Dermis microvascular lymphatic vessel endothelial cell (primary cell): ENCODE measurements around the gene TM9SF3. TPM values are rescaled to one million over a fixed set of nuclear protein-coding genes. Genes with fewer than 3 reads are reported as not detected.

Experiments
- DNase-seq, 2 donors: peaks; one replicate each; pipeline versions ENCODE4 v3.0.0 to v3.0.0-alpha.2; 2010; ENCODE audit warnings: low read depth in 2 of 2
- total RNA-seq: library from RNA; depleted of rRNA; stranded (reverse); fragments of >200 nt; gene quantifications from 2 replicates; pipeline ENCODE4 v1.2.1, GENCODE V29; 2014

Gene TM9SF3
- total RNA-seq, 1 donor from 2014 or later: 69.2 TPM

DNA sequence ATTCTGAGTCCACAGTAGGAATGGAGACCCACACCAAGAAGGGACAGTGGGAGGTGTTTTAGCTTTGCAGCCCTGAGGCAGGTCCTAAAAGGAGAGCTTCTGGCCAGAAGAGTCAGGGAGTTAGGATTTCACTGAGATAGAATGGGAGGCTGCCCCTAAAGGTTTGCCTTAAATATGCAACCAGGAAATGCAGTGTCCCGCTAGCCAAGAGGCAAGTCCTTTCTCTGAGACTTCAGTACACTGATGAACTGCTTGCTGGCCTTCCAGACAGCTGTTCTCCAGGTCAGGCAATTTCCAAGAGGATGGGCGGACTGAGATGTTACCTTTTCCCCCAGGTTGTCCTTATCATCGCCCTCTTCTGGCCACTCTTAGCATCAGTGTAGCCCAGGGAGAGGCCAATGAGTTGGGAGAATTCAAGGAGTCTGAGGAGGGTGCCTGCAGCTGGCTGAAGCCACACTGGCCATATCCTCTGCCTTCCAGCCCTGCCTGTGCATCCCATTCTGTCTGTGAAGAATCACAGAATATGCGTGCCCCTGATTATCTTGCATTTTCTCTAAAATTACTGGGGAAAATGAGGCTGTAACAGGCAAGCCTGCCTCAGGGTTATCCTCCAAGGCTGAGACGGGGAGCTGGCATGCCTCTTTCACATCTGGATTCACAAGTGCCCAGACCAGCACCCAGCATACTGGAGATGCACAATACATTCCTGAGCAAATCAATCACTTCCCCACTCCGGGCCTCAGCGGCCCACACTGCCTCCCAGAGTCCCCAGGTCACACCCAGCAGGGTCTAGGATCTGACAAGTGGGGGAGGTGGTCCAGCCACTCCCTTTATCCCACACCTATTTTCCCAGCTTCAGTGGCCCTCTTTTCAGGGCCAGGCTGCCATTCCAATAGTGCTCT lies 75.5 kb downstream of the TM9SF3 start:
- DNase-seq: peak in 1 of 2 donors; percentile 37

DNA sequence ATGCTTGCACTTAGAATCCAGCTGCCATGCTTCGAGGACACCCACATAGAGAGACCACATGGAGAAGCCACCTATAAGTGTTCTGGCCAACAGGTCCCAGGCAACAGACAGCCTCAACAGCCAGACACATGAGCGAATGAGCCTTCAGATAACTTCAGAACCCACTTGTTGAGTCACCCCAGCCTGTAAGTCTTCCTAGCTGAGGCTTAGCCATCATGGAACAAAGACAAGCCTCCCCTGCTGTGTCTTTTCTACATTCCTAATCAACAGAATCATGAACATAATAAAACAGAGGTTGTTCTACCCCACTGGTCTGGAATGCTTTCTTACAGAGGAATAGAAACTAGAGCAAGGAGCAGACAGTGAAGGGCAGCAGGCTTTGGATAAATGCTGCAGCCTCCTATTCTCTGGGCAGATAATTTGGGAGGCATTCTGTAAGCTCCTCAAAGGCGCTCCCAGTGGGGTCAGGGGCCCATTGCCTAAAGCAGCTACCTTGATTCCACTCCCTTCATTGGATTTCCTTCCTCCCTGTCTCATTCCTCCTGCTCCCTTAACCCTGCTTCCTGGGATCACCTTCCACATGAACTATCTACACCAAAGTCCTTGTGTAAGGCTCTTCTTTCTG lies 77.7 kb downstream of the TM9SF3 start:
- DNase-seq: no peak

DNA sequence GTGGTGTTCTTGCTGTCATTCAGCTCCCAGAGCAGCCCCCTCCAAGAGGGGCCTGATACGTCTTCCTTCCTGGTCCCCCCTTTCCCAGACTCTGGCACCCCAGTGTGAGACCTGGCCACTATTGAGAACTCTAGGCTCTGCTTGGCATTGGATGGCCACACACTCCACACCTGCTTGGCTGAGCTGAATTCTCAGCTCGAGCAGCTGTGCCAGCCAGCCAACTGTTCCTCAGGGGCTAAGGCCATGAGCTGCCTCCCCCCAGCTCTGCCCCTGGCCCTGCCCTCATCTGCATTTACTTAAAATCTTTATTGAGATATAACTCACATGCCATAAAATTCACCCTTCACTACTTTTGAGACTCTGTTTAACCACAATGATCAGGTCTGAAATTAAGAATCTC lies 79.8 kb downstream of the TM9SF3 start:
- no peak for DNase-seq

DNA sequence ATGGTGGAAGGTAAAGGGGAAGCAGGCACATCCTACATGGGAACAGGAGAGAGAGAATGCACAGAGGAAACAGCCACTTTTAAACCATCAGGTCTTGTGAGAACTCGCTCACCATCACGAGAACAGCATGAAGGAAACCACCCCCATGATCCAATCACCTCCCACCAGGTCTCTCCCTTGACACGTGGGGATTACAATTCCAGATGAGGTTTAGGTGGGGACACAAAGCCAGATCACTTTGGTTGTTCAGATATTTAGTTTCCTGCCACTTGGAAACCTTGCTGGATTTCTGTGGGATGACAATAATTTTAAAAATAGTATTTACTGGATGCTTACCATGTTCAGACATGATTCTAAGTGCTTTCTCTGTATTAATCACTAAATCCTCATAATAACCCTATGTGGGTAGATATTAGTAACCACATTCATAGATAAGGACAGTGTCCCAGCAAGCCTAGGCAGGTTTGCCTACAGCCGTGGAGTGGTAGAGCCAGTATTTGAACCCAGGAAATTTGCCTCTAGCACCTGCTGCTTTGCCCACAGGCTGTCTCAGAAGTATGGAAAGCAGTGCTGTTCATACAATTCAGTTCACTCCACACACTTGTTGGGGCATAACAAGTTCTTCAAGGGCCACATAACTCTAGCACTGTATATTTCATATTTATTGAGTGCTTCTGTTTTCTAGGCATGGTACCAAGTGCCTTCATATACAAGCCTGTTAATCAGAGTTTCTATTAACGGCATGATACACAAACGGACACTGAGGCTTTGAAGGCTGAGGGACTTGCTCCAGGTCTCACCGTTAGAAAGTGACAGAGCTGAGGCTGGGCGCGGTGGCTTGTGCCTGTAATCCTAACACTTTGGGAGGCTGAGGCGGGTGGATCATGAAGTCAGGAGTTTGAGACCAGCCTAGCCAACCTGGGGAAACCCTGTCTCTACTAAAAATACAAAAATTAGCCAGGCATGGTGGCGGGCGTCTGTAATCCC lies 81.4 kb downstream of the TM9SF3 start:
- DNase-seq: no peak

DNA sequence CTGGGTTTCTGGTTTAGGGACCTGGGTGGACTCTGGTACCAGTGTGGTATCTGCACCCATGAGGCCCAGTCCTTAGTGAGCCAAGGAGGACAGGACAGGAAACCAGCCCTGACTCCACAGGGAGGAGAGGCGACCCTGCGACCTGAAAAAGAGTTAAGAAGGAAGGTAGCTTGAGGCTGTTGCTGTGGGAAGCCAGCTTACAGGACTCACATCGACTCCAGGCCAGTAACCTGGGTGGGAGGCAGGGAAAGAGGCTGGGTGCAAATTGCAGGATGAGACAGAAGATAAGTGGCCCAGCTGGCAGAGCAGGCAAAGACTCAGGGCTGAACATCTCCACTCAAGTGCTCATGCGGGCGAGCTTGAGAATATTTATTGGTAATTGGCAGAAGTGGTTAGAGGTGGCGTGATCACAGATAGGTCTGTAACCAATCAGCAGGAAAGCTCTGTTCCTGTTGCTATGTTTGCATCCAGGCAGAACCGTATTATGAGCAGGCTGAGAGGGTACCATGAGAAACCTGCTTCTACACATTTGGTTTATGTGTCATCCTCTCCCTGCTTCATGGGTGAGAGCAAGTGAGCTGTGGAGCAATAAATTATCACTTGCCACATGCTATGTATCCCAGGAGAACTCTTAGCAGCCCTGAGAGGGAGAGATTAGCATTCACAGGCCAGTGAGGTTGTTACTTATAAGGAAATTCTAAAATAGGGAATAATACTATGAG lies 84.1 kb downstream of the TM9SF3 start:
- DNase-seq: no peak

DNA sequence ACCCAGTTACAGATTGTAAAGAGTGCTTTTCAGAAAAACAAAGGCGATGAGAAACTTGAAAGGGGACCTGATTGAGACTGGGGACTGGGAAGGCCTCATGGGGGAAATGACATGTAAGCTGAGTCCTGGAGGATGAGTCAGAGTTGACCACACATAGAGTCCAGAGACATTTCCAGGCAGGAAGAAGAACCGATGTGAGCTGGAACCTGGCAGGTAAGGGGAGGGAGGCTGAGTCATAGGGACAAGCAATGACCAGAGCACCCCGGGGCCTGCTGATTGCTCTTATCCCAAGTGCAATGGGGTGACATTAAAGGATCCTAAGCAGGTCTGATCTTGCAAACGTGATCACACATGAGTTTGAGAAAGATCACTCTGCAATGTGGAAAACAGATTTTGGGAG lies 84.8 kb downstream of the TM9SF3 start:
- DNase-seq: no peak

DNA sequence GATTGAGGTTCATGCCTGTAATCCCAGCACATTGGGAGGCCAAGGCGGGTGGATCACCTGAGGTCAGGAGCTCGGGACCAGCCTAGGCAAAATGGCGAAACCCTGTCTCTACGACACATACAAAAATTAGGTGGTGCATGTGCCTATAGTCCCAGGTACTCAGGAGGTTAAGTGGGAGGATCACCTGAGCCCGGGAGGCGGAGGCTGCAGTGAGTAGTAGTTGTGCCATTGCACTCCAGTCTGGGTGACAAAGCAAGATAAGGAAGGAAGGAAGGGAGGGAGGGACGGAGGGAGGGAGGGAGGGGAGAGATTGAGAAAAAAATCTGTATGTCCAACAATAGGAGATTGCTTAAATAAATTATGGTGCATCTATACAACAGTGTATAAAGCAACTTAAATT lies 86.3 kb downstream of the TM9SF3 start:
- no peak for DNase-seq

DNA sequence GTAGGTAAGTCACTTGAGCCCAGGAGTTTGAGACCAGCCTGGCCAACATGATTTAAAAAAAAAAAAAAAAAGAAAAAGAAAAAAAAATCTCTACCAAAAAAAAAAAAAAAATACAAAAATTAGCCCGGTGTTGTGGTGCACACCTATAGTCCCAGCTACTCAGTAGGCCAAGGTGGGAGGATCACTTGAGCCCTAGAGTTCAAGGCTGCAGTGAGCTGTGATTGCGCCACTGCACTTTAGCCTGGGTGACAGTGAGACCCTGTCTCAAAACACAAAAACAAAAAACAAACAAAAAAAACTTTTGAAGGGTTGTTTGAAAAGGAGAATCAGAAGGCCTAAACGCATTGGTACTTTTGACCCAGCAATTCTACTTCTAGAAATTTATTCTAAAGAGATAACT lies 86.8 kb downstream of the TM9SF3 start:
- DNase-seq: no peak

DNA sequence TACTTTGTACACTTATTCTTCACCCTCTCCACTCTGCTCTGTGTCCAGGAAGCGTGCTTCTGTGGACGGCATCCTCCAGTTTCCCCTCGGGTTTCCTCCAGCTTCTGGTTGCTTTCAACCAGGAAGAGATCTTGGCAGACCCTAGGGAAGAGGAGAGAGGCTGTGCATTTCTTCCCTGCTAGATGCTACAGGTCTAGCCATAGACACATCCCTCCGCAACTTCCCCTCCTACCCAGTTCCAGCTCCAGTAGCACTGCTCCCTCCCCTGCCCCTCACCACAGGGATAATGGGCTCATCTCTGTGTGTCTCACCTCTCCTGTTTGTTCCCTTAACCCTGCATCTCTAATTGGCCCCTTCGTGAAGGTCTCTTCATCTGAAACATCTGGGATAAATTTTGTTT lies 89.4 kb downstream of the TM9SF3 start:
- DNase-seq: no peak

DNA sequence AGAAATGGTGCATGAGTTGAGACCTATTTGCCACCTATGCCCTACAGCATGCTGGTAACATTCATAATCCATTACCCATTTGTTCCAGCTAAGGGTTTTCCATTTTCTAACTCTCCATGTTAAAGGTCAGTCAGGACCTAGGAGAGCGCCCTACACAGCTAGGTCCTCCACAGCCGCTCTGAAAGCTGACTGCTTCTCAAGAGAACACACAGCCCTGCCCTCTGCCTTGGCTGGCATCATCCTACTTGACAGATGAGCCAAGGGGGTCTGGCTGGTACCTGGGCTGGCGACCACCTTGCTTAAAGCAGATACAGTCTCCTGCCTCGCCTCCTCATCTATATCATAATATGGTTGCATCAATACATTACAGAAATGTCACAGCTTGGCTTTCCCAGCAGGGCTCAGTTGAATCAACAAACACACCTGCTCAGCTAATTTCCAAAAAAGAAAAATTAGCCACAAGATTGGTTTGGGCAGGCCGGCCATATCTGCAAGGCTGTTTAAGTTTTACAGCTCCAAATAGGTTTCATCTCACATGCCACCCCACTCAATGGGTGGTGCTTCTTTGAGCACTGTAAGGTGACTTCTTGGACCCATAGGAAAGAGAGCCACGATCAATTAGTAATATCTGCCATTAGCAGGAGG lies 90.4 kb downstream of the TM9SF3 start:
- peak in 1 of 2 donors; percentile 49 for DNase-seq

DNA sequence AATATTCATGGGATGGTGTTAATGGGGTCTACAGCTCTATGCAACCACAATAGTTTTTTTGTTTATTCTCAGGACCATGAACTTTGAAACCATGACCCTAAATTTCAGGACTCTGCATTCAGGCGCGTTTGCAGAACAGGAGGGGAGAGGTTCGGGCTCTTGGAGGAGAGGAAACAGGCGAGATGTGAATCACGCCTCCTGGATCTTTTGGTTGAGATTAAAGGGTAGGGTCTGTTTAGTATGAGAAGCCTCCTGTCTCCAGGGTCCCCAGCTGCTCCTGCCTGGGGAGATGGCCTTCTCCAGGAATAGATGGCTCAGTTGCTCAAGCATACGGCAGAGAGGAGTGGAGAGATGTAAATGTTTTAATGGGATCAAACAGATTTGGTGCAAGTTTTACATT lies 91.3 kb downstream of the TM9SF3 start:
- no peak for DNase-seq

DNA sequence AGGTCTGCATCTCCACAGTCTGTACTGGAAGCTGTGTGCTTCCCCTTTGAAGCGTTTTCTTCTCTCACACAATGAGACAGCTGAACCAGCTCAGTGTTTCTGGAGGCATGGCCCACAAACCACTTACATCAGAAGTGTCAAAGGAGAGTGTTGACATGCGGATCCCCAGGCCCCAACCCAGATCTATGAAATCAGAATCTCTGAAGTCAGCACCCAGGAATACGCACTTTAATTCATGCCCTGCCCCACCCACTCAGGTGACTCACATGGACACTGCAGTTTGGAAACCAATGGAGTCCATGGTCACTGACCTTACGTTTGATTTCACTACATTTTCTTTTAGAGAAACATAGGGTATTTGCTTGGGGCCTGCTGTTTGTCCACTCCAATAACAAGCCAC lies 92.1 kb downstream of the TM9SF3 start:
- no peak for DNase-seq

DNA sequence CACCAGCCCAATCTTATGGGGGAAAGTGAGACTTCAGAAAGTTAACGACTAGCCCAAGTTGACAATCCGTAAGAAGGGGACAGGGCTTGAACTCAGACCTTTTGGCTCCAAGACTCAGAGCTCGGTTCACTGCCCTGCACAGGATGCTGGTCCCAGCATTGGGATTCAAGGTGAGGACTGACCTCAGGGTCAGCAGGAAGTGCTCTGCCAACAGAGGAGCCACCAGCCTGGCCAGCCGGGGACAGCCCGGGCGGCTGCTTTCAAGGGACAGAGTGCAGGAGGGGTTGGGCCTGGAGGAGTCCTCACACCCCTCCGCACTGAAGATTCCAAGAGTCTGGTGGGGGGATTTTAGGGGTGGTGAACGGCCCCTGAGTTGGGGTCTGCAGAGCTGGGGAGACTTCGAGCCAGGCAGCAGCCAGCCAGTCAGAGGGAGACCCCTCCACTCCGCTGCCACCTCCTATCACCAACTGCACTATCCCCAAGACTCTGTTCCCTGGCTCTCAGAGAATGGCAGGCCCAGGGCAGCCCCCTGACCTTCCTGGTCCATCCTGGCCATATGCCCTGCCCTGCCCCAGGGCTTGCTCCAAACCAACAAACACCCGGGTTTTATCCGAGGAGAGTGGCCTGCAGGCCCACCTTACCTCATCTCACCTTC lies 92.8 kb downstream of the TM9SF3 start:
- no peak for DNase-seq

DNA sequence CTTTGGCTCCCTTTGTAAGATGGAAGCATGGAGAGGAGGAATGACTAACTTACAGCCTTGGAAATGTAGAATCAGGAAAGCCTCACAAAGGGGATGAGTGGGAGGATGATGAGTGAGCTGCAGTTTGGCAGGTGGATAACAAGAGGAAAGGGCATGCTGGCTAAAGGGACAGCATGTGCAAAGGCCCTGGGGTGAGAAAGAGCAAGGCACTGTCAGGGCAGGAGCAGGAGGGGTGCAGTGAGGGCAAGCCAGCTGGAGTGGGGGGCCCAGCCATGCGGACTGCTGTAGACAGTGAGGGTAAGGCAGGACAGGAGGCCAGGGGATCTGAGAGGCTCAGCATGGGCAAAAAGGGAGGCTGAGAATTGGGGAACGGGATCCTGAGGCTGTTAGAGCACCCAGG lies 93.6 kb downstream of the TM9SF3 start:
- no peak for DNase-seq

DNA sequence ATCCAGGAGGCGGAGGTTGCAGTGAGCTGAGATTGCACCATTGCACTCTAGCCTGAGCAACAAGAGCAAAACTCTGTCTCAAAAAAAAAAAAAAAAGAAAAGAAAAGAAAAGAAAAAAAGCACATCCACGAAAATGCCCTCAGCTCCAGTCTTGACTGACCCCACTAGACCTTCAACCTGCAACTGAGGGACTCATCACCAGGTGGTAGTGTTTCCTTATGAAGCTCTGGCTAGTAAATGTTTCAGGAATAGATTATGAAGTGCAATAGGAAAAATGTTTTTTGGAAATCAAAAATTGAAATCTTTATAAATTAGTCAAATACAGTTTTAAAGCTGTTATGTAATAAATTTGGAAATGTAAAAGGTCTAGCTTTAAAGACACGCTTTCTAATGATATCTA lies 95.5 kb downstream of the TM9SF3 start:
- no peak for DNase-seq

DNA sequence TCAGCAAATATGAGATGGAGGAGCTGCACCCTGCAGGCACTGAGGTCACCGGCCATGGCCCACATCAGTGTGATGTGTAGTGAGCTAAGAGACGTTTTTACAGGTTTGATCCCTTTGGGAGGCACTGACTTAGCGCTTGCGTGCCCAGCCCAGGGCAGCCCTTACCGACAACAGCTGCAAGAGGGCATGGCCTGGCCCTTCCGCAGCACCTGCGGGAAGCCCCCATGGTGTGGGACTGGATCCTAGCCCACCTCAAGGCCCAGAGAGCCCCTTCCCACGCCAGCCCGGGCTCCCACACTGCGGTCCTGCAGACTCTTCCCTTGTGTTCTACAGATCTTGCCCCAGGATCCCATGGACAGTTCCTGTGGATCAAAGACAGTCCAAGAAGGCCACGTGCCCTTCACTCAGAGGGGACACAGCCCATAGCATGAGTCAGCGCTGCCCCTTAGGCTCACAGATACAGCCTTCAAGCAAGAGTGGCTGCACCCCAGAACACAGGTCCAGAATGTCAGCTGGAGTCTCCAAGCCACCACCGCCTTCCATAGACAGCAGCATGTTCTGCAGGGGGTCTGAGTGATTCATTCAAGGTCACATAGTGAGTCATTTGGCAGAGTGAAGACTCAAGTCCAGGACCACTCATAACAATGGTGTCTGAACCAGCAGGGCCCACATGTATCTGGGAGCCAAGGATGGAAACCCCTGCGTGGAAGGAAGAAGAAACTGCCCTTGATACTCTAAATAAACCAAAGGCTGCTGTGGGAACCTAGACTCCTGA lies 98.5 kb downstream of the TM9SF3 start:
- no peak for DNase-seq

DNA sequence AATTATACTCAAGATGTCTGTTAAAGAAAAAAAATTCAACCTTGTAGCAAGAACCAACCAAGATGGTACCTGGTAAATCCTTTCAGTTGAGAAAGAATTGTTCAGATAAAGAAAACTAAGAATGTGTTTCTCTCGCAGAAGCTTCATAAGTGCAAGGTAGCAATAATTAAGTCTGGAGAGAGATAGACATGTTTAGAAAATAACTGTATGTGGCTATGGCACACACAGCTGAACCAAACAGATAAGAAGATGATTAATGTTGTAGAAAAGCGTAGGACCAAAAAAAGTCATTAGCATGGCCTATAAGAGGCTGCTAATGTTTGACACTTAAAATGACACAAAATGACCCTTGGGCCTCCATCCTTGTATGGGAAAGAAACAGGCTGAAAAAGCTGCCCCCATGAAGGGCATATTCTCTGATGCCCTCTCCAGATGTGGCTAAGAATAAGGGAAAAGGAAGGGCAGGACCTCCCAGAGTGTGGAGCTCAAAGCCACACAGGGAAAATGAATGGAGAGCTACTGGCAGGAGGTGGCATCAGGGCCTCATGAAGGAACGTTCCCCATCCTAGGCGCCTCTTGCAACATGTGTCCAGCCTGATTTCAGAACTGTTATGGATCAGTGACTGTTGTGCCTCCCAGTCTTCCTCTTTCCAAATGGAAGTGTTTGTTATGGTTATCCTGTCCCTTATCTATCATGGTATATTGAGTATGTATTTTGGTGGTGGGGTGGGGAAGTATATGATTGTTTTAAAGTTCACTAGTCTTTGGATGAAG lies 103.8 kb downstream of the TM9SF3 start:
- DNase-seq: no peak

DNA sequence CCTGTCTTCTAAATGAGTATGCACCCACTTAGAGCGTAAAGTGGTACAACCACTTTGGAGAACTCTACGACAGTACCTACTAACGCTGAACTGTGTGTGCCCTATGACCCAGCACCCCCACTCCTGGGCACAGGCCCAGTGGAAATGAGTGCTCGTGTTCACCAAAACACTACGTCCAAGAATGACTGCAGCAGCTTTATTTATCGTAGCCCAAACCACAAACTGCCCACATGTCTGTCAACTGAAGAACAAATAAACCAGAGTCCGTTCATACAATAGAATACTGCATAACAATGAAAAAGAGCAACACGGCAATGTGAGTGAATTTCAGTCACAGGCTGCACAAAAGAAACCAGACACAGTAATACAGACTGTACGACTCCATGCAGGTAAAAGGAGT lies 108.5 kb downstream of the TM9SF3 start:
- no peak for DNase-seq

DNA sequence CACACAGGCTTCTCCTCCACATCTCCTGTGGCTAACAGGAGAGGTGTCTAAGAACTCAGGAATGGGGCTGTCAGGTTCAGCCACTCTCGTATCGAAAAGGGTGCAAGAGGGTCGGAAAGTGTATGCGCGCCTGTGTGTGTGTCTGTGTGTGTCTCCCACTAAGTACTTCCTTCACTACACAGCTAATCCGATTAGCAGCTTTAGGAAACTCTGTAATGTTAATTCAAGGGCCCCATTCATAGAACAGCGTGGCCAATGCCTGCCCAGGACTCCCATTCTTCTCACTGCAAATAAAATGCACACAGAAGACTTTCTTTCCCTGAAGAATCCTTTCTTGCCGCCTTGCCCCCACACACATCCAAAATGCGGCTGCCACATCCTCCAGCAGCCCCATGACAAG lies 112.9 kb downstream of the TM9SF3 start:
- no peak for DNase-seq
